ENCODE results near the gene LZTFL1.

LZTFL1 gene

DNA sequence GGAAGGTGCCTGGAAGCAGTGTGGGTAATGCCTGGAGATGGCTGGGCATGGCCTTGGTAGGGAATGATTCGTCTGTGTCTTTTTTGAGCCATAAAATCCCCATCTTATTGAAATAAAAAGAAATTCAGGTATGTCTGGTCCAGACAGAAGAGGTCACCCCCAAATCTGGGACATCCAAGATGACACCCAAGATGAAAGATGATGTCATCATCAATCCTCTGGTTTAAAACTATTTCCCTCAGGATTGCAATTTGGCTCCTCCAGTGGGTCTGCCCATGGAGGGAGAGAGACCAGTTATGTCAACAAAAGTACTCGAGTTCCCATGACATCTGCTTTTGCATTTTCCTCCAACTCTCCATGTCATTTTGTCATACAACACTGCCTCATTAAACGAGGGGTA lies 27.7 kb upstream of the LZTFL1 start:
- TF ChIP-seq, protein P1, sequence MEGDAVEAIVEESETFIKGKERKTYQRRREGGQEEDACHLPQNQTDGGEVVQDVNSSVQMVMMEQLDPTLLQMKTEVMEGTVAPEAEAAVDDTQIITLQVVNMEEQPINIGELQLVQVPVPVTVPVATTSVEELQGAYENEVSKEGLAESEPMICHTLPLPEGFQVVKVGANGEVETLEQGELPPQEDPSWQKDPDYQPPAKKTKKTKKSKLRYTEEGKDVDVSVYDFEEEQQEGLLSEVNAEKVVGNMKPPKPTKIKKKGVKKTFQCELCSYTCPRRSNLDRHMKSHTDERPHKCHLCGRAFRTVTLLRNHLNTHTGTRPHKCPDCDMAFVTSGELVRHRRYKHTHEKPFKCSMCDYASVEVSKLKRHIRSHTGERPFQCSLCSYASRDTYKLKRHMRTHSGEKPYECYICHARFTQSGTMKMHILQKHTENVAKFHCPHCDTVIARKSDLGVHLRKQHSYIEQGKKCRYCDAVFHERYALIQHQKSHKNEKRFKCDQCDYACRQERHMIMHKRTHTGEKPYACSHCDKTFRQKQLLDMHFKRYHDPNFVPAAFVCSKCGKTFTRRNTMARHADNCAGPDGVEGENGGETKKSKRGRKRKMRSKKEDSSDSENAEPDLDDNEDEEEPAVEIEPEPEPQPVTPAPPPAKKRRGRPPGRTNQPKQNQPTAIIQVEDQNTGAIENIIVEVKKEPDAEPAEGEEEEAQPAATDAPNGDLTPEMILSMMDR (IDR thresholded peaks at IDR 0.05), result no peak
- Histone ChIP-seq H3K27me3 (no peaks in the 10 kb centered on the region), H3K4me3 (no peak overlapping the region), H3K27ac (no peak overlapping the region), H3K9me3 (no peaks in the 10 kb centered on the region), H3K4me1 (no peaks in the 10 kb centered on the region), H3K36me3 (no peaks in the 10 kb centered on the region)
- intact Hi-C loops (cut with DNase I; ENCODE audit: low total_unique reads), result no loop called here
- no peak for DNase-seq

DNA sequence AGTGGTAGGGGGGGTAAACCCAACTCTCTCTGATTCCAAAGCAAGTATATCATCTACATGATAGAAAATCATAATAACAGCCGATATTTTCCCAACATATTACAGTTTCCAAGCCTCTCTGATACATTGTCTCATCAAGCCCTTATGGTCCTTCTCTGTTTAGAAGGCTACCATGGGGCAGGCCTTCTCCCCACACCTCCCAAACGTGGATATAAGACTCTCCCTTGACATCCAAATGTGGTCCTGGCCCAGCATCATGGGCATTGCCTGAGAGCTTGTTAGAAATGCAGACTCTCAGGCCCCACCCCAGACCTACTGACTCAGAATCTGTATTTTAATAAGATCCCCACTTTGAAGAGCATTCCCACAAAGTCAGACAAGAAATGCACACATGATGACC lies 26.7 kb upstream of the LZTFL1 start:
- TF ChIP-seq, protein P1 (IDR thresholded peaks at IDR 0.05), result no peak
- H3K4me3 ChIP-seq, result no peak overlapping the region
- H3K4me1 ChIP-seq, result no peaks in the 10 kb centered on the region
- intact Hi-C loops (cut with DNase I; ENCODE audit: low total_unique reads), result no loop called here
- no peak for DNase-seq
- no peak overlapping the region for H3K27ac ChIP-seq
- H3K36me3 ChIP-seq, result no peaks in the 10 kb centered on the region
- H3K9me3 ChIP-seq, result no peaks in the 10 kb centered on the region
- no peaks in the 10 kb centered on the region for H3K27me3 ChIP-seq

DNA sequence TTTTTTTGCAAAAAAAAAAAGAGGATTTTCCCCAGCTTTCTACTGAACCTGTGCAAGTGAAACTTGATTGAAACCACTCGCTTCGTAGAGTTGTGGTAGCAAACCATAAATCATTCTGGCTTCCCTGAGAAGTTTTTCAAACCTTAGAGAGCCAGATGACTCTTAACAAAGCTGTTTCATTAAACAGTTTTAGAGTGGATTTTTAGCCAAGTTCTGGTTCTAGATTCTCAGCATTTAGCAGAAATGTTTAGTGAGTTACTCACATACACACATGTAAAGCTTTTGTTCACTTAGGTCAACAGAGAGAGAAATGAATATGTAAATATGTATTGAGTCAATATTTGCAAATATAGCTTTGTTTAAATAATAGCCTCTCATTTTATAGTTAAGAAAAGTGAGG lies 26.3 kb upstream of the LZTFL1 start:
- Histone ChIP-seq H3K4me3 (no peak overlapping the region), H3K4me1 (no peaks in the 10 kb centered on the region), H3K36me3 (no peaks in the 10 kb centered on the region), H3K9me3 (no peaks in the 10 kb centered on the region), H3K27ac (no peak overlapping the region), H3K27me3 (no peaks in the 10 kb centered on the region)
- no peak for DNase-seq
- TF ChIP-seq, protein P1 (IDR thresholded peaks at IDR 0.05), result no peak
- intact Hi-C loops (cut with DNase I; ENCODE audit: low total_unique reads), result no loop called here

DNA sequence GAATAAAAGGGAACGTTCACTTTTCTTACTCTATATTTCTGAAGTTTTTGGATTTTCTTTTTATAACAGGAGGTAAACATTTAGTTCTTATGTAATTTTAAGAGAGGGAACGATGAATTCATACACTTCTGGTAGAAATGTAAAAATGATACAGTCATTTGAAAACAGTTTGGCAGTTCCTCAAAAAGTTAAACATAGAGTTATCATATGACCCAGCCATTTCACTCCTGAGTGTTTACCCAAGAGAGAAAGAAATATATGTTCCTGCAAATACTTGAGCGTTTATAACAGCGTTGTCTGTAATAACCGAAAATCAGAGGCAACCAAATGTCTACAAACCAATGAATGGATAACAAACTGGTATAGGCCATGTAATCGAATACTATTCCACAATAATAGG lies 23.6 kb upstream of the LZTFL1 start:
- Histone ChIP-seq H3K27ac (no peak overlapping the region), H3K27me3 (no peaks in the 10 kb centered on the region), H3K4me3 (no peak overlapping the region), H3K9me3 (no peaks in the 10 kb centered on the region), H3K4me1 (no peaks in the 10 kb centered on the region), H3K36me3 (no peaks in the 10 kb centered on the region)
- intact Hi-C loops (cut with DNase I; ENCODE audit: low total_unique reads), result no loop called here
- DNase-seq, result no peak
- TF ChIP-seq, protein P1 (IDR thresholded peaks at IDR 0.05), result no peak

DNA sequence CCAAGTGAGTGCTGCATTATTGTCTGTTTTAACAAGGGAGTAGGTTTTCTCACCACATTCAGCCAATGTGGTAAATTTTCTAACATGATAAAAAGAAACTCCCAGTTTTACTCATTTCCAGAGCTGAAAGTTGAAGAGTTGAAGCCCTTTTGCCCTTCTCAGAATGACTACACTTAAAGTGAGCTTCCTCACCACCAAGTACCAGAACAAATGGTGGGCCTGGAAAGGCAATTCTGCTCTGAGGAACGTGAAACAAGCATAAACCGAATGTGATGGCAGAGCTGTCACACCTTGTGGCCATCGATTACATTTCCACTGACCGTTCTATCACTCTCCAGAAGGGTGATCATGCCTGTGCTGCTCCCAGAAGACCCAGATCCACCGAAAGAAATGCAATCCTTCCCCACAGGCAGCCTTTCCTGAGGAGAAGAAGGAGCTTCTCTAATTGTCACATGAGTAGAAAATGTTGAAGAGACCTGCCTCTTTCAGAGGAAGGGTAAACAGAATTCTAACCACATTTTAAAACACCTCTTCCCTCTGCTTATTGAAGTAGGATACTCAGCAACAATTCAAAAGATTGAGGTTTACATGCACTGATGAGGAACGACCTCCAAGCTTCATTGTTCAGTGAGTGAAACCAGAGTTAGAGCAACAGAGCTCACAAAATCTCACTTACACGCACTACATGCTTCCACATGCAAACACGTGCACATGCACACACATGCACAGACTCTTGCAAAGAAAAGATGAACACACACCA lies 23.0 kb upstream of the LZTFL1 start:
- Histone ChIP-seq H3K27me3 (no peaks in the 10 kb centered on the region), H3K4me1 (no peaks in the 10 kb centered on the region), H3K36me3 (no peaks in the 10 kb centered on the region), H3K9me3 (no peaks in the 10 kb centered on the region), H3K4me3 (no peak overlapping the region), H3K27ac (no peak overlapping the region)
- intact Hi-C loops (cut with DNase I; ENCODE audit: low total_unique reads), result no loop called here
- TF ChIP-seq, protein P1 (IDR thresholded peaks at IDR 0.05), result no peak
- no peak for DNase-seq
